HG03139 (cell line): Measurements from ENCODE around the gene CDC14A.
"Not testable (repeated sequence)": the region's sequence is repeated elsewhere in the genome, so short reads cannot be mapped to it uniquely, and the experiment has no call there.

Experiments used
- ATAC-seq: cut with Tn5 transposase; IDR thresholded peaks from one replicate; pipeline ENCODE4 v1.9.1; 2021; ENCODE audit not compliant: unreplicated experiment

CDC14A gene

DNA sequence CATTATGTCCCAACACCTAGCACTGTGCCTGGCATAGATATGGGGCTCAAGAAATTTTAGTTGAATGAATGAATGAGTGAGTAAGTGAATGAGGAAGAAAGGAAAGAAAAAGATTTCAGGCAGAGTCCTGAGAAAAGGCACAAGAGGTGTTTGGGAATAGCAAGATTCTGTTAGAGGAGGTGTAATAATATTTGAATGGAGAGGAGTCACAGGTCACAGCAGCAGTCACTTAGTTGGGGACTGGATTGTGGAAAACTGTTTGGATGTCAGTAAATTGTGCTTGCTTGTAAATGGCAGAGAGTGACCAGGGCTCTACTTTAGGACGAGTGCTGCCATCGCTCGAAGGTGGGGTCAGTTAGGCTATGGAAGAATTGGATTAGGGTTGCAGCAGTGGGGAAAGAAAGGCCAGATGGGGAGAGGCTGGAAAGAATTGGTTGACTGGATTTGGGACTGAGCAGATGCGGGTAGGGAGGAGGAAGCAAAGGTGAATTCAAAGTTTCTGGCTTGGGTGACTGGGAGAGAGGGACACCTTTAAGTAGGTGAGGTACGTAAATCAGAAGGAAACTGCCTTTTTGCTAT is 9.3 kb downstream of the CDC14A start:
- ATAC-seq, result no peak

DNA sequence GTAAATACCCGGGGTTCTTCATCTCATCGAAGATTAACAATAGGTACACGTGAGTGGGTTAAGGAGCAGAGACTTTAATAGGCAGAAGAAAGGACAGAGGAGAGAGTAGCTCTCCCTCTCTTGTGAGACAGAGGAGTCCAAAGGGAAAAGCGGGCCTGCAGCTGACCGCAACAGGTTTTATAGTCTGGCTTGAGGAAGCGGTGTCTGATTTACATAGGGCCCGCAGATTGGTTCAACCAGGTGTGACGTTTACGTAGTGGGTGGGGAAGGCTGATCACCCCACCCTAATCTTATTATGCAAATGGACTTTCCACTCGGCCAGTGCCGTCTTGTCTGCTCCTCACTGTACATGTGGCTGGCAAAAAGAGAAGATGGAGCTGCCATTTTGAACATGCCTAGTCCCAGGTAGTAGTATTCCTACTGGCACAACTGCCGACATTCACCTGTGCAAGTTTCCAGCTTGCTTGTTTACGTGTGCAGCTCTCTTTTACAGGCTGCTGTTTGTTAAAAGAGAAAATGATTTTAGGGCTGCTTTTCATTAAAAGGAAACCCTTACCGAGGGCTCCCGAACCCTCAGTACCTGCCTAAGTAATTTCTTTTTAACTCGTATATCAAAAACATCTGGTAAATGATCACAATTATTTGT is 10.6 kb downstream of the CDC14A start:
- ATAC-seq, result no peak

DNA sequence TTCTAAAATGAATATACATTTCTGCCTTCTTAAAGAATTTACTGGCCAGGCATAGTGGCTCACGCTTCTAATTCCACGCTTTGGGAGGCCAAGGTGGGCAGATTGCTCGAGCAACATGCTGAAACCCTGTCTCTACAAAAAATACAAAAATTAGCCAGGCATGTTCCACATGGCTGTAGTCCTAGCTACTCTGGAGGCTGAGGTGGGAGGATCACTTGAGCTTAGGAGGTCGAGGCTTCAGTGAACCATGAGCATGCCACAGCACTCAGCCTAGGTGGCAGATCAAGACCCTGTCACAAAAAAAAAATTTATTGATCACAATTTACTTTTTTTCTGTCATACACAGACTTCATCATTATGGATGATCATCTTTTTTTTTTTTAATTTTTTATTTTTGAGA is 11.5 kb downstream of the CDC14A start:
- ATAC-seq, result no peak

DNA sequence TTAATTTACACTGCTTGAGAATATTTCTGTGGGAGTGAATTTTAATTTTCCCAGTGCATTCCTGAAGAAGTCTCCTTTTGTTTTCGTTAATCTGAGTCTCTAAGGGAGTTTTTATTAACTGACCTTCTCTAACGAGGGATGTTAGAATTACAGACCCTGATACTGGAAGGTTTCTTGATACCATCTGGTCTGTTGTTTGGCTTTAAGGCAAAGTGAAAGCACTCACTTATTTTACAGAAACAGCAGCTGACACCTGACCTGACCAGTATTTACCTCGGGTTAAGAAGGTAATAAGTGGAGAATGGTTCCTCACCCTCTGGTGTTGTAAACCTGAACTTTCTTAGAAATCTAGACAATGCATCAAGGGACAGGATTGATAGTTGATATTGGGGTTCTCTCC is 12.4 kb downstream of the CDC14A start:
- no peak for ATAC-seq

DNA sequence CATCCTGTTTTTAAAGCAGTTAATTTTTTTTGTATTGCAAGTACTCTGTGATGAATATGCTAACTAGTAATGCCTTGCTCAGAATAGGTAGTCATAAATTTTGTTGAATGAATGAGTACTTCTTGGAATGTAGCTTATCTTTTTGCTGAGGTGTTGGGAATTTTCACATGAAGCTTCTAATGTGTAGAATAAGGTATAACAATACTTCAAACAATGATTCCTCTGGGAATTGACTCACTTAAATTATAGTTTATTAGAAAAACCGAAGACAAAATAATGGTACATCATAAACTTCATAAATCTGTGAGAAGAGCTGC is 13.9 kb downstream of the CDC14A start:
- no peak for ATAC-seq

DNA sequence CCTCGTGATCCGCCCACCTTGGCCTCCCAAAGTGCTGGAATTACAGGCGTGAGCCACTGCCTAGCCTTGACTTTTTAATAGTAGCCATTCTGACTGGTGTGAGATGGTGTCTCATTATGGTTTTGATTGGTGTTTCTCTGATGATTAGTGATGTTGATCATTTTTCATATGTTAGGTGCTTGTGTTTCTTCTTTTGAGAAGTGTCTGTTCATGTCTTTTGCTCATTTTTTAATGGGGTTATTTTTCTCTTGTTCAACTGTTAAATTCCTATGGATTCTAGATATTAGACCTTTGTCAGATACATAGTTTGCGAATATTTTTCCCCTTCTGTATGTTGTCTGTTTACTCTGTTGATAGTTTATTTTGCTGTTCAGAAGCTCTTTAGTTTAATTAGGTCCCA is 17.0 kb downstream of the CDC14A start:
- not testable (repeated sequence) for ATAC-seq

DNA sequence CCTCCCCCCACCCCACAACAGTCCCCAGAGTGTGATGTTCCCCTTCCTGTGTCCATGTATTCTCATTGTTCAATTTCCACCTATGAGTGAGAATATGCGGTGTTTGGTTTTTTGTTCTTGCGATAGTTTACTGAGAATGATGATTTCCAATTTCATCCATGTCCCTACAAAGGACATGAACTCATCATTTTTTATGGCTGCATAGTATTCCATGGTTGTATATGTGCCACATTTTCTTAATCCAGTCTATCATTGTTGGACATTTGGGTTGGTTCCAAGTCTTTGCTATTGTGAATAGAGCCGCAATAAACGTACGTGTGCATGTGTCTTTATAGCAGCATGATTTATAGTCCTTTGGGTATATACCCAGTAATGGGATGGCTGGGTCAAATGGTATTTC is 21.6 kb downstream of the CDC14A start:
- not testable (repeated sequence) for ATAC-seq

DNA sequence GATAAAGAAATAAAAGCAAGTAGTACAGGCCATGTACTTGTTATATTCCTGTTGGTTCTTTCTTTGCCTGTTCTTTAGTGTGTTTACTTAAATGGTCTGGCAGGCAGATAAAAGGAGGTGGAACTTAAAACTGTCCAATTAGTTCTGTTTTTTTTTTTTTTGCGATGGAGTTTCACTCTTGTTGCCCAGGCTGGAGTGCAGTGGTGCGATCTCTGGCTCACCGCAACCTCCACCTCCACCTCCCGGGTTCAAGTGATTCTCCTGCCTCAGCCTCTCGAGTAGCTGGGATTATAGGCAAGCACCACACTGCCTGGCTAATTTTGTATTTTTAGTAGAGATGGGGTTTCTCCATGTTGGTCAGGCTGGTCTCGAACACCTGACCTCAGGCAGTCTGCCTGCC is 24.6 kb downstream of the CDC14A start:
- not testable (repeated sequence) for ATAC-seq

DNA sequence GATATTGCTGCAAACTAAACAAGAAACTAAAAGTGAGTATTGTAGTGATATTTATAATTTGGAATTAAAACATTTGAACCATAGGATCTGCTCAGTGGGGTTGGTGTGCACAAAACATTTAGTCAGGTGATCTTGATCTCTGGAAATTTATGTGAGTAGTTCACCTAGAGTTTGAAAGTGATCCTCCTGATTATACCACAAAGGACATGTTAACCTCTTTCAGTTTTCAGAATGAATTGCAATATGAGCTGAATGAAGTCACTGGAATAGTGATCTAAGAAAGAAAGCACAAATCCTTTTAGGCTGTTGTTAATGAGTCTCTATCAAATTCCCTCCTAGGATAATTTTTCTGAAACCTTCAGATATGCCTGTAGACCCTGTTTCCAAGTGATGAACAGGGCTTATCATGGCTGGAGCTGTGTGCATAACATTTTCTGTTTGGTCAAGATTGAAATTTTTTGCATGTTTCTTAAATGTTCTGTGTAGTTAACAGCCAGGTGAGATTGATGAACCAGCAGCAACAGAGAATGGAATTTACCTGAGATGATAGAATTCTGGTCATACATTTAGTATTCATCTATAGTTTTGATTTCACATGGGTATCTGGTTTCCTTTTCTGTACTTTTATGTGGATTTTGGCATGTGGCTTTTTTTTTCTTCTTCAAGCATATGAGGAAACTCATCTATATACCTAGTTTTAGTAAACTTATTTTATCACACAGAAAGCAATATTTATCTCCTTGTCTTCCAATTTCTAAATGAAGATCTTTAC is 25.5 kb downstream of the CDC14A start:
- ATAC-seq, result peak; percentile 81

DNA sequence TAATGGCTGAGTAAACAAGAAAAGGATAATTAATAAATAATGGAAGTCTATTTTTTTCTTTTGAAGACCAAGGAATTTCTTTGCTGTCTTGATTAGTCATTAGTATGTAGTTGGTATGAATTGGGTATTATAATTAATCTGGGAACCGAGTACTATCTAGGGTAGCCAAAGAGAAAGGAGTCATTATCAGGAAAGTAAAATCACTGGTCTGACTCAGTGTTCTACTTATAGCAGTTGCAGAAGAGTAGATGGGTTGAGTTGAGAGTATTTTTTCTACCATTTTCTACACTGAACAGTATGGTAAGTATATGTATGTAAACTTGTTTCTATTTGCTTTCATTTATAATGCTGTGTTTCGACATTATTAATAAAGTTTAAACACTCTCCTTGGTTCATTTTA is 26.6 kb downstream of the CDC14A start:
- ATAC-seq, result no peak

DNA sequence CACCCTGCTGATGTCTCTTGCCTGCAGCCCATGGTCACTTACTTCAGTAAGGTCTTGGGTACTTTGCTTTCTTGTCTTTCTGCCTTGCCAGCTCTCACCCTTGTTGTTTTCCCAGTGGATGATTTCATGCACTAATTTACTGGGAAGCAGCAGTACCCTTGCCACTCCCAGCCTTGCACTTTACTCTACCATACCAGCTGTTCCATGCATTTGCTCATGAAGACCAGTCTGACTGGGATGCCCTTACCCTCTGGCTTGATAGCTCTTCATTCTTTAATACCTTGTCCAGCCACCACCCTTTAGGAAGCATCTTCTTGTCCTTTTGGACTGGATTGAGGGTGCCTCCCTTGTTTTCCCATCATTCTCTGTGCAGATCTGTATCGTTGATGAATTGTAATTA is 28.3 kb downstream of the CDC14A start:
- no peak for ATAC-seq

DNA sequence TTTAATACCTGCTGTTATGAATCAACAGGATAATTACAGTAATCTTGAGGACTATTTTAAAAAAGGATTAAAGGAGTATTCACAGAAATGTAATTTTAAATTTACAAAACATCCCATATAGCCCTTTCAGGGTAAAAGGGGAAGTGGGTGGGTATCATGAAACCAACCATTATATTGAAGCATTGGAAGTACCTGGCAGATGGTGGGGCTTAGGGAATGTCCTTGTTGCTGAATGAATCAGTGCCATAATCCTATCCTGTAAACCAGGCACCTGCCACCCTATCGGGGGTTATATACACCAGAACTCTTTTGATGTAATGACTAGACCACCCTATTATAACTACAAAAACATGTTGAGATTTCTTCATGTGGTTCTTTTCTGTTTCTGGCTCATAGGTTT is 30.4 kb downstream of the CDC14A start:
- ATAC-seq, result no peak

DNA sequence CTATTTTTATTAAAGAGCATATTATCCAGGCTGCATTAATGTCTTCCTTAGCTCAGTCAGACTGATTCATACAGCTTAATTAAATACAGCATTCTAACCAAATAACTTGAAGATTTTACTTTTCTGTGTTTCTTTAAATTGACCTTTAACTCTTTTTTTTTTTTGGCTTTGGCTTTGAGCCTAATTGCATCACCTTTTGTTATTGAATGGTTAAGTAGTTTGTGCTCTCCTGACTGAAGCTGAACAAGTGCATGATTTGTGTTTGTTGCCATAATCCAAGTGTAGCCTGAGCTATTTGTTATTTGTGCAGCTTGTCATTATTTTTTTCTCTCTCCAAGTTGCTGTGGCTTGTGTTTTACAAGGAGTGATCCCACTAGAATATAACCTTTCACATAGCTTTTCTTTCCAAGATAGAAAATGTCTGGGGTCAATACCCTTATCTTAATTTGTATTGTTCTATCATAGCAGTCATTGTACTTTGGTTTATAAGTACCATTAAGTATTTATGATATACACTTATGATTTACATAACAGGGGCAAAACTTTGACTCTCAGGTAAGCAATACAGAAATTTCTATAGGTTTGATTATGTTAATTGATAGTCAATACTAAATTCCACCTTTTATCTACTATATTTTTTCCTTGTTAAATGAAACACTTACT is 31.6 kb downstream of the CDC14A start:
- no peak for ATAC-seq

DNA sequence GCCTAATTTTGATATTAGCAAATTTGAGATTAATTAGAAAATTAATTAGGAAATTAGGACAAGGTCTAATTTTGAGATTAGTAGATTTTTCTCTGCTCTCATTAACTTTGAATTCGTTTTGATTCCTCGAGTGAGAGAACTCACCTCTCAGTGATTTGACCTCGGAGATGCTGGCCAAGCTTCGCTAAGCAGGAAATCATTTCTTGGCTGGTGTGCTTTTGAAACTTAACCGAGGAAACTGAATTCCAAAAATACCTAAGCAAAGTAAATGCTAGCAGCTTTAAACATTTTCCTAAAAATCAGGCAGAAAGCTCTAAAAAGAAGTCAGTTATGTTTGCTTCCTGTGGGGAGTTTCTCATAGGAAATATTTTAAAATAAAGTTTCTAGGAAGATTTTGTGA is 34.9 kb downstream of the CDC14A start:
- ATAC-seq, result no peak

DNA sequence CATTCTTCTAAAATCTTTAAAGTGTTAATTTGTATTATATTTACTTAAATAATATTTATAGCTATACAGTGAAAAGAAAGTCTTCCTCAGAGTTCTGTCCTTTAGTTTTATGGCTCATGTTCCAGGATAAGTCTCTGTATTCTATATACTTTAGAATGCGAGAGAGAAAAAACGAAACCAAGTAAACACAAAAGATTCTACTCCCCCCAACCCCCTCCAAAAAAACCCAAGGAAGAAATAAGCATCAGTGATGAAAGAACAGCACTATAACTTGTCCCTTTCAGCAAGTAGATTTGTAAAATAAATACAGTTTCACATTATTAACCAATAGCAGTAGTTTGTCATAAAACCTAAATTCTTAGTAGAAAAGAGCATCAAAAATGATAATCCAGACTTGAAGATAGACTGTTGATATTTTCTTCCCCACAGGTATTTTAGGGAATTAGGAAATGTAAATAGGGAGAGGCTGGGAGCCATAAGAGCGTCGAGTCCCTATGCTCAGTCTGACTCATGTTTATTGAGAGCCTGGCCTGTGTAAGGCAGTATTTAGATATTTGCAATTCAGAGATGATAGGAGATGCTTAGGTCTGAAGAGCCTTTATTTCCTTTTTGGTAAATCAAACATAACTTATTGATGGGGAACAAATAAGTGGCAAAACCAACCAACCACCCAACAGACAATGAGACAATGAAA is 35.5 kb downstream of the CDC14A start:
- no peak for ATAC-seq

DNA sequence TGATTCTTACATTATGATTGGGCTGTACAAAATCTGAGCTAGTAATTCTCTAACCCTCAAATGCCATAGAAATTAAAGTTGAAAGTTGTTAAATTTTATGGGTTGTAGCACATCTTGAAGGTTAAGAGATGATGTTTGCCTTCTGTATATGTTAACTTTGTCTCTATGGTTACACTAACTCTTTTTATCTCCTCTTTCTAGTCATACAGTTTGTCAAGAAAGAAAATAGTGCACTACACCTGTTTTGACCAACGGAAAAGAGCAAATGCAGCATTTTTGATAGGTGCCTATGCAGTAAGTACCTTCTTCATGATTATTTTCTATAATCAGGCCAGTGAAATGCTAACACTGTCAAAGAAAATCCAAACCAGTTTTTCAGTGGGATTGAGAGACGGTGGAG is 38.2 kb downstream of the CDC14A start:
- ATAC-seq, result no peak

DNA sequence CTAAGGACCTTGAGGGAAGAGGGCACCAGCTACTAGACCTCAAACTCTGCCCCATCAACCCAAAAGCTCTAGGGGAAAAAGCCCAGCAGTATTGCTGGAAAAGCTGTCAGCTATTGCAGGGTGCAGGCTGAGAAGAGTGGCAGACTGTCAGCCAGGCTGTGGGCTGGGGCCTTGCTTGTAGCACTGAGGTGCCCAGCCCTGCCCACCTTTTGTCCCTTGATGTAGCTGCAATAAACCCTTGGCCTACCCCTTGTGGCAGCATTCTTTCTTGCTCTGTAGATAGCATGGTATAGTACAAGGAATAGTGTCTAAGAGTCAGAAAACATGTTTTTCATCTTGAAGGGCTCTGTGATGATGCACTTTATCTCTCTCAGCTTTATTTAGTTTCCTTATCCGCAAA is 39.4 kb downstream of the CDC14A start:
- no peak for ATAC-seq

DNA sequence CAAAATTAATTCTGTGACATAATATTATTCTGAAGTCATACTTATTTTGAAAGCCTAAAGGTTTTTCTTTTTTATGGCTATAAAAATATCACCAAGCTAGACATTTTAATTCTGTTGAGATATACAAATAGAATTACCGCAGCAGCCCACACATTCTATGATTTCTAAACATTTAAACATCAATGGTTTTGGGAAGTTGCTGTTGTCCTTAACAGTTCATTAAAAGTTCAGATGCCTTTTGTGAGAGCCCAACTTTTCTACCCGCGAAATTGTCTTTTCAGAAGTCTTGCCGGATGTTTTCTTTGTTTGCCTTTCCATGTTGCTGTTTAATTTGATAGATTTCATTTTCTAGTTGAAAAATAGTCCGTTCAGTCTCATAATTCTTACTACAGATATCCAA is 40.5 kb downstream of the CDC14A start:
- no peak for ATAC-seq

DNA sequence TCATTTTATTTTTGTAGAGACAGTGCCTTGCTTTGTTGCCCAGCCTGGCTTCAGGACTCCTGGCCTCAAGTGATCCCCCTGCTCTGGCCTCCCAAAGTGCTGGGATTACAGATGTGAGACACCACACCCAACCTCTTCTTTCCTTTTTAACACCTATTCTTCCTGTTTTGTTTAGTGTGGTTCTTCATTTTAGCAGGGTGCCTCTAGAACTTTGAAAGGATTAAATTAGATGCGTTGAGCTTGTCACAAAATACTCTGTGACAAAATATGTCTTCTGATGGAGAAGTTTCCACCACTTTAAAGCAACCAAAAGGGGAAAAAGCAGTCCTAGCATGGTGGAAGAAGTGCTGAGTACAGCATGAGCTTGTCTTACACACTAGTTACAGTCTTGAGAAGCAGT is 42.0 kb downstream of the CDC14A start:
- no peak for ATAC-seq

DNA sequence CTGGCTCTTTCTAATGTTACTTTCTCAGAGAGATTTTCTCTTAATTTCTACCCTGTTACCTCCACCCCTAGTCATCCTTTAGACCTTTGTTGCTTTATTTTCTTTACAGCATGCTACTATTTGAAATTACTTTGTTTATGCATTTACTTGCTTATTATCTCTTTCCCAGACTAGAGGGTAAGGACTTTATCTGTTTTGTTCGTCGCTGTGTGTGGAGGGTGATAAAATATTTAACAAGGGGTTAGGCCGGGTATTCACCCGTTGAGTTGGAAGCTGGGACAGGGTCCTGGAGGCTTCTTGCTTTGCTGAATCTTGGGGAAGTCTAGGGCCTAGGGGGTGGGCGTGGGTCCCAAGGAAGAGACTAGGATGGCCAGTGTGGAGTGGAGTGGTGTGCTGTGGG is 43.6 kb downstream of the CDC14A start:
- ATAC-seq, result no peak

DNA sequence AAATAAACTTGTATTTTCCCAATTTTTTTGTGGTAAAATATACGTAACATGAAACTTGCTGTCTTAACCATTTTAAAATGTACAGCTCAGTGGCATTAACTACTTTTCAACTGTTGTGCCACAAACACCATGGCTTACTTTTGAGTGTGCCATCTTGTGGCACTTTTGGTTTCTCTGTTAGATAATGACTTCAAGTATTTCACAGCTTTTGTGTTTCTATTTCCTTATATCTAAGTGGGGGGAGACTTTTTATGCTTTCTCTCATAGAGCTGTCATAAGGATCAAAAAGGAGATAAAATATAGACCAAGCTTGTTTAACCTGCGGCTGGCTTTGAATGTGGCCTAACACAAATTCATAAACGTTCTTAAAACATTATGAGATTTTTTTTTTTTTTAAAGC is 44.3 kb downstream of the CDC14A start:
- ATAC-seq, result no peak

DNA sequence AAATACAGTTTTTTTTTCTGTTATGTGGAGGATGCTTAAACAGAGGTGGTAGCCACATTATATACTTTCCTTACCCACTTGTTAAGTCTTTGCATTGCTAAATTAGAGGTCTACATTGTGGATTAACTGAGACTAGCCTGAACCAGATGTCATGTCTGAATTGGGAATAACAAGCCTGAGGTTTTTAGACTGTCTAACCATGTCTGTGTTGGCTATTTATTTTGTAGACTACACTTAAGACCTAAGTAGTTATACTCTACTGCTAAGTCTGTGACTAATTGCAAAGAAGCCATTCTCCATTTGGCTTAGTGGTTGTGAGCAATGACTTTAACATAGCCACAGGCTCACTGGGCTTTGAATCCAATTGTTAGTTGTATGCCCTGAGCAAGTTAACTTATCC is 45.4 kb downstream of the CDC14A start:
- ATAC-seq, result no peak
